ENCODE measurements around the gene FBN2. TPM values are rescaled to one million over a fixed set of nuclear protein-coding genes. Genes with fewer than 3 reads are reported as not detected.
"Not testable (repeated sequence)": the region's sequence is repeated elsewhere in the genome, so short reads cannot be mapped to it uniquely, and the experiment has no call there.

Gene FBN2
- total and polyA plus RNA-seq, 5 experiments from 2014 or later = 0.05 to 0.08 TPM; not detected in 3

DNA sequence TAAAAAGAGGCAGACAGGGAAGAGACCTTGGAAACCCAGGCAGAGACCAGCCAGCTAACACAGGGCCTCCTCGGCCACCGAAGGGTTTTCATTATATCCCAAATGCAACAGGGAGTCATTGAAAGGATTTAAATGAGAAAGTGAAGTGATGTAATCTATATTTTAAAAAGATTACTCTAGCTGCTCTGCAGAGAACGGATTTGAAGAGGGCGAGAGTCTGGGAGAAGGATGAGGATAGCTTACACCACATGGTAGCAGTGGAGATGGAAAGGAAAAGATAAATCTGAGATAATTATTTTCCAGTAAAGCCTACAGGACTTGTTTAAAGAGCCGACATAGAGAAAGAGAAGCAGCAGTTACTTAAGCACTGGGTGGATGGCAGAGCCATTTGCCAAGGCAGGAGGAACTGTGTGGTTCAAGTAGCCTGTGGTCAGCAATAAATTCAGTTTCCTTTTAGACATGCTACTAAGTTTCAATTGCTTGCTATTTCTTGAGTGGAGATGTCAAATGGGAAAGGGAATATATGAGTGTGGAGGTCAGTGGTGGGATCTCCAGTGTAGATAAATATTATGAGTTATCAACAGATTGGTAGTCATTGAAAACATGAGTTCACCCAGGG lies 9.3 kb downstream of the FBN2 start:
- DNase-seq (no peak), ATAC-seq (no peak)
- POLR2A ChIA-PET = no interaction called here
- Mint-ChIP-seq H3K27ac (no peak overlapping the region), H3K4me1 (no peaks in the 10 kb centered on the region), H3K36me3 (no peaks in the 10 kb centered on the region), H3K27me3 (peaks cover 1 to 22% (median 3%) of the 10 kb centered on the region in 5 donors), H3K9me3 (peaks cover 0 to 7% (median 0%) of the 10 kb centered on the region in 9 donors), H3K4me3 (no peak overlapping the region)

DNA sequence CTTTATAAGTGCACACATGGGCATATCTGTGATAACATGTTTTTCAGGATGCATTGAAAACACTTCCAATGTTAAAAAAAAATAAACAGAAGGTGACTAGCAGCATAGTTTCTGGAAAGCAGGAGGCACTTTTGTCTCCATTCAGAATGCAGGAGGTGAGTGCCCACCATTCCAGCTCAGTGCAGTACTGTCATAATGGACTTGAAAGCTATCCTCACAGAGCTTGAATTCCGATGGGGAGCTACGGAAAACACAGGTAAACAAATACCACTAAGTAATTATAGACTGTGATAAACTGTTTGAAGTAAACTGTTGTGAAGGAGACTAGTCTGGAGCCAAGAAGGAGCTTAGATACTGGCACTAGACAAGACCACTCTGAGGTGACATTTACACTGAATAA lies 9.9 kb downstream of the FBN2 start:
- Mint-ChIP-seq H3K4me1 (no peaks in the 10 kb centered on the region), H3K27me3 (peaks cover 0 to 23% (median 4%) of the 10 kb centered on the region in 5 donors), H3K36me3 (no peaks in the 10 kb centered on the region), H3K4me3 (no peak overlapping the region), H3K27ac (no peak overlapping the region), H3K9me3 (peaks cover 0 to 7% (median 0%) of the 10 kb centered on the region in 9 donors)
- ATAC-seq (no peak), DNase-seq (no peak)
- POLR2A ChIA-PET = no interaction called here

DNA sequence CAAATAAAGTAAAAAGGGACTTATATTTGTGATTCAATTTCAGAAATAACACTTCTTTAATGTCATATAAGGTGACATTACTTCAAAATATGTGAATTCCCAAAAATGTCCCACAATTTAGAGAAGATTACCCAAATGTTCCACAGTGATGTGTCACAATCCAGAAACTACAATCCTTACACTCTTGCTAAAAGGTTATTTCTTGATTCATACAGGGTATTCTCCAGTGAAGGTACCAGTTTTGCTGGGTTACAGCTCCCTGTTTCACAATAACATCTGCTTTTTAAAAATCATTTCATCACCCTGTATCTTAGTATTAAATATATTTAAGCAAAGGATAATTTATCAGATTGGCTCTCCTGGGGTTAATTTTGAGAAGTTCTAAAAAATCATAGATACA lies 11.0 kb downstream of the FBN2 start:
- H3K4me3 Mint-ChIP-seq = no peak overlapping the region
- peaks cover 0 to 23% (median 5%) of the 10 kb centered on the region in 5 donors for H3K27me3 Mint-ChIP-seq
- no peak for ATAC-seq
- H3K36me3 Mint-ChIP-seq = no peaks in the 10 kb centered on the region
- H3K4me1 Mint-ChIP-seq = peaks cover 0 to 3% (median 1%) of the 10 kb centered on the region in 4 donors
- POLR2A ChIA-PET = no interaction called here
- H3K9me3 Mint-ChIP-seq = peaks cover 0 to 7% (median 0%) of the 10 kb centered on the region in 9 donors
- no peak for DNase-seq
- no peak overlapping the region for H3K27ac Mint-ChIP-seq

DNA sequence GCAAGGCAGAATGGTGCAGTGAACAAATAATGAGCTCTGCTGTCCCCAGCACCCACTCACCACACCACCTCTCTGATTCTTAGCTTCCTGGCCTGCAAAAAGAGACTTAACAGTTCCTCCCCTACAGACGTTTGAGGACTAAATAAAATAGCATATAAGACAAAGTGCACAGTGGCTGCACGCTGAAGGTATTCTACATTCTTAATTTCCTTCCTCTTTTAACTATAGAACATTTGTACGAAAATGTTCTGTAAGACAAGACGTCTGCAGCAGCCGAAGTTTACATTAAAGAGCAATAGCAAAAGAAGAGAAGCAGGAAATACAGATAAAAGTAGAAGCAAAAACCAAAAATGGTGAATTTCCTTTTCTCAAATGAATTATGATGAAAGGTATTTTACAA lies 15.7 kb downstream of the FBN2 start:
- no peak for ATAC-seq
- Mint-ChIP-seq H3K27ac (no peak overlapping the region), H3K4me1 (peaks cover 0 to 5% (median 2%) of the 10 kb centered on the region in 4 donors), H3K4me3 (peak overlapping the region in 1 of 10 donors; percentile 11), H3K27me3 (peaks cover 0 to 12% (median 2%) of the 10 kb centered on the region in 5 donors), H3K36me3 (no peaks in the 10 kb centered on the region), H3K9me3 (peaks cover 0 to 2% (median 0%) of the 10 kb centered on the region in 9 donors)
- POLR2A ChIA-PET = no interaction called here
- DNase-seq = no peak

DNA sequence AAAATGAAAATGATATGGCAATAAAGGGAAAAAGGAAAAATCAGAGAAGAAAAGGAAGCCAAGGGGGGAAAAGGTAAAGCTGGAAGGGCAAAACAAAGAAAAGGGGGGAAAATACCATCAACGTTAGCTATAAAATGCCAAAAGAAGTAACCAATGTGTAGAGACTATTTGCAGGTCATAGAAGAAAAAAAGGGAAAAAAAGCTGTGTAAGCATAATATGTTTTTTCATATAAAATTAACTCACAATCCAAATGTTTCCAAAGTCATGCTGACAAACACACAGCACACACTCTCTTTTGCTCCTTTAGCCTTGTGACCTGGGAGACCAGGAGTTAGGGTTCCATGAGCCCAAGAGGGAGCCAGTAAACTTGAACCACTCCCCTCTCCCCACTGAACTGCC lies 18.2 kb downstream of the FBN2 start:
- Mint-ChIP-seq H3K27ac (no peak overlapping the region), H3K4me3 (no peak overlapping the region), H3K36me3 (no peaks in the 10 kb centered on the region), H3K4me1 (peaks cover 0 to 5% (median 2%) of the 10 kb centered on the region in 4 donors), H3K9me3 (peaks cover 0 to 2% (median 0%) of the 10 kb centered on the region in 9 donors), H3K27me3 (peaks cover 0 to 11% (median 2%) of the 10 kb centered on the region in 5 donors)
- ATAC-seq (no peak), DNase-seq (no peak)
- POLR2A ChIA-PET = no interaction called here

DNA sequence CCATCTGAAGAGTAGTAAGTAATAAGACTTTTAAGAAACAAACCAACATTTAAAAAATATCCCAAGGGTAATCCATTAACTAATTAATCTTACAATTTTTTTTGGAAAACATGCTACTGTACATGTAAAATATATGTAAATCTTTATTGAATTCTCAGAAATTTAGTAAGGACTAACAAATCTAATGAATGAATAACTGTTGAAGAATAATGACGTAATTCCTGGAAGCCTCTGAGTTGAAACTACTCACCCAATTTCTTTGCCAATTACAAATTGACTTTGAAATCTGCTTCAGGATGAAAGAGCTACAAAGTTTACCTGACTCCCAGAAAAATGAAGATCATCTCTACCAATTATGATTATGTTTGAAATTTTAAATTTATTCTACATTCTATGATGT lies 21.1 kb downstream of the FBN2 start:
- H3K9me3 Mint-ChIP-seq = peaks cover 0 to 3% (median 0%) of the 10 kb centered on the region in 9 donors
- DNase-seq (no peak), ATAC-seq (no peak)
- POLR2A ChIA-PET = no interaction called here
- no peak overlapping the region for H3K27ac Mint-ChIP-seq
- no peaks in the 10 kb centered on the region for H3K36me3 Mint-ChIP-seq
- H3K4me1 Mint-ChIP-seq = peaks cover 0 to 2% (median 0%) of the 10 kb centered on the region in 4 donors
- no peak overlapping the region for H3K4me3 Mint-ChIP-seq
- H3K27me3 Mint-ChIP-seq = peaks cover 0 to 4% (median 1%) of the 10 kb centered on the region in 5 donors

DNA sequence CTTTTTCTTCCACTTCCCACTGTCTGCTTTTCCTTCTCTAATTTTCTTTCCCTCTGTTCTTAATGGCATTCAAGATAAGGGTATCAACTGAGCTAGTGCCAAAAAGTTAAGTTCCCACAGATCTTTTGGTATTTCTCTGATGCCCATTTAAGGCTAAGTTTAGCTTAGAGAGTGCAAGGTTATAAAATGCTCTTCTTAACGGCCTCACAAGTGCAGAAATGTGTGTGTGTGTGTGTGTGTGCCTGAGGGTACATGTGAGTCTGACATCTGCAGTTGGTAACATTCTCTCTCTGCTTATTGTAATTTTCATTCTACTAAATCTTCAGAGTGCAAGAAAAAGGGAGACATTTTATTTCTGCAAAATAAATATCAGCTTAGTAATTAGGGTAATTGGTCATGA lies 24.2 kb downstream of the FBN2 start:
- Mint-ChIP-seq H3K4me3 (no peak overlapping the region), H3K27ac (no peak overlapping the region), H3K4me1 (no peaks in the 10 kb centered on the region), H3K36me3 (no peaks in the 10 kb centered on the region), H3K27me3 (peaks cover 0 to 5% (median 1%) of the 10 kb centered on the region in 5 donors), H3K9me3 (peaks cover 0 to 3% (median 0%) of the 10 kb centered on the region in 9 donors)
- ATAC-seq (no peak), DNase-seq (no peak)
- POLR2A ChIA-PET = no interaction called here

DNA sequence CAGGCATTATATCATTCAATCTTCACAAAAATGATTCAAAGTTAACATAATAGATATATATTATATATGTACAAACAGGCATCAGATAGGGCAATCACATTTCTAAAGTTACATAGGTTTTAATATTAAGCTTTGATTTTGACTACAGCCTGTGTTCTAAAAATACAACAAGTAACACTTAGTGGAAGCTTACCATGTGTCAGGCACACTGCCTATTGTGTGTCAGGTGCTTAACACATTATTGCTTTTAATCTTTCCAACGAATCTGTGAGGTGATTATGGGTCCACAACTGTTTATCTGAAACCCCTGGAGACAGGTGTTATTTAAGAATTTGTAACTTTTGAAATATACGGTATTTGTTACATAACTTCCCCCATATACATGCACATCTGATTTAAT lies 25.2 kb downstream of the FBN2 start:
- H3K9me3 Mint-ChIP-seq = peaks cover 0 to 8% (median 3%) of the 10 kb centered on the region in 9 donors
- no peaks in the 10 kb centered on the region for H3K4me1 Mint-ChIP-seq
- ATAC-seq (no peak), DNase-seq (no peak)
- peaks cover 0 to 6% (median 1%) of the 10 kb centered on the region in 5 donors for H3K27me3 Mint-ChIP-seq
- H3K27ac Mint-ChIP-seq = no peak overlapping the region
- no peak overlapping the region for H3K4me3 Mint-ChIP-seq
- POLR2A ChIA-PET = no interaction called here
- no peaks in the 10 kb centered on the region for H3K36me3 Mint-ChIP-seq

DNA sequence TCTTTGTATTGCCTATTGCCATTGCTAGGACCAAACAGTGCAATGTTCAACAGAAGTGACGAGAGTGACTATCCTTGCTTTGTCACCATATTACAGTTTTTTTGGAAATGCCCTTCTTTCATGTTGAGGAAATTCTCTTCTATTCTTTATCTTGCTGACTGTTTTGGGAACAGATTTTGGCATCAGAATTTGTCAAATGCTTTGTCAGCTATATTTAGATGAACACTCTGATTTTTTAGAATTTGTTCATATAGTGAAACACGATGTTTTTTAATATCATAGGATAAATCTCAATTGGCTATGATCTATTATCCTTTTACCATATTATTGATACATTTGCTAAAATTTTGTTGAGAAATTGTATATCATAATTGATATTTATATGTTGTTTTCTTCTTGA lies 31.4 kb downstream of the FBN2 start:
- Mint-ChIP-seq H3K36me3 (peaks cover 0 to 13% (median 0%) of the 10 kb centered on the region in 3 donors), H3K9me3 (peaks cover 0 to 38% (median 10%) of the 10 kb centered on the region in 9 donors), H3K27me3 (peaks cover 0 to 4% (median 0%) of the 10 kb centered on the region in 5 donors), H3K4me3 (no peak overlapping the region), H3K27ac (no peak overlapping the region), H3K4me1 (no peaks in the 10 kb centered on the region)
- POLR2A ChIA-PET = no interaction called here
- DNase-seq = no peak
- no peak for ATAC-seq

DNA sequence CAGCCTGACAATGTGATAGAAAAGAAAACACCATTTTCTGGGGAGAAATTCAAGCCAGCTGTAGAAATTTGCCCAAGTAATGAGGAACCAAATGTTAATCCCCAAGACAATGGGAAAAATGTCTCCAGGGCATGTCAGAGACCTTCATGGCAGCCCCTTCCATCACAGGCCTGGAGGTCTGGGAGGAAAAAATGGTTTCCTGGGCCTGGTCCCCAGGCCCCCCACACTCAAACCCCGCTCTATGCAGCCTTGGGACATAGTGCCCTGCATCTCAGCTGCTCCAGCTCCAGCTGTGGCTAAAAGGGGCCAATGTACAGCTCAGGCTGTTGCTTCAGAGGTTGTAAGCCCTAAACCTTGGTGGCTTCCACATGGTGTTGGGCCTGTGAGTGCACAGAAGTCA lies 34.3 kb downstream of the FBN2 start:
- POLR2A ChIA-PET, H3K27me3 Mint-ChIP-seq, H3K4me1 Mint-ChIP-seq, ATAC-seq, DNase-seq, H3K4me3 Mint-ChIP-seq, H3K27ac Mint-ChIP-seq: not testable (repeated sequence)
- Mint-ChIP-seq H3K36me3 (peaks cover 0 to 13% (median 0%) of the 10 kb centered on the region in 3 donors), H3K9me3 (peaks cover 0 to 38% (median 10%) of the 10 kb centered on the region in 9 donors)

DNA sequence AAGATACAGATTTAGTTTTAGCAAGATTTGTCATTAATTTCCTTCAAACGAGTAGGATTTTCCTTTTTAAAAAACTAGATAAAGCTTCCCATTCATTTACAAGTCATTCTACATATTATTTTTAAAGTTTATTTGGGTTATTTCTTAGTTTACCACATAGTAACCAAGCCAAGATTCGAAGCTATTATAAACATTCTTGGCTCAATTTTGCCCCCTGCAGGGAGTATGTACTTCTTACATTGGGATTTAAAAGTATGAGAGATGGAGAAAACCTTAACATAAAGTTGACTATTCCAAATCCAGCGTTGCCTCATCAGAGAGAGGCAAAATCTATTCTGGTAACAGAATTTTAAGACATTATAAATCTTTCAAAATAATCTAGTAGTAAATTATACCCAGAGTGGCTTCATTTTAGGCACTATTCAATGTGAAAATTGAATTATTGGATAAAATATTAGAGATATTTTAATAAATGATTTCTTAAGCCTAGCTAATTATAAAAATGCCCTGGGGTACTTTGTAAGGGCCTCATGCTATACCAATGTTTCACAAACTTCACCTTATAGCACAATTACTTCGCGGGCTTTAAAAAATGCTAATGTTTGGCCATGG lies 39.1 kb downstream of the FBN2 start:
- peaks cover 0 to 8% (median 0%) of the 10 kb centered on the region in 5 donors for H3K27me3 Mint-ChIP-seq
- DNase-seq (no peak), ATAC-seq (no peak)
- peaks cover 0 to 12% (median 0%) of the 10 kb centered on the region in 3 donors for H3K36me3 Mint-ChIP-seq
- no peak overlapping the region for H3K4me3 Mint-ChIP-seq
- H3K9me3 Mint-ChIP-seq = peaks cover 2 to 21% (median 11%) of the 10 kb centered on the region in 9 donors
- POLR2A ChIA-PET = no interaction called here
- H3K4me1 Mint-ChIP-seq = no peaks in the 10 kb centered on the region
- no peak overlapping the region for H3K27ac Mint-ChIP-seq

DNA sequence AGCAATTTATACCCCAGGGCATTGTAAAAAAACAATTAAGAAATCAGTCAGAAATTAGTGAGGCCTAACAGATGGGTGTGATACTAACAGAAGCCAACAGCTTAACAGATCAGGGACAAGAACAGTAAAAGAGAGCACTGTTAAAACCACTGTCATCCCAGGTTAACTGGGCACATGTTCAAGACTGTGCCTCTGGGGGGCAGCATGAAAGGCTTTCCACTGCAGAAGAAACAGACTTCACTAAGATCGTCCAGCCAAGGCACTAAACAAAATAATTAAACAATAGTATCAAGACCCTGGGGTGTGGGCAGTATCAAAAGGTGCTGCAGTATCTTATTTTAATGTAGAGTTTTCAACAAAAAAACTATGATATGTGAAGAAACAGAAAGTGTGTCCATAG lies 43.5 kb downstream of the FBN2 start:
- no peak overlapping the region for H3K27ac Mint-ChIP-seq
- H3K27me3 Mint-ChIP-seq = peaks cover 0 to 11% (median 0%) of the 10 kb centered on the region in 5 donors
- ATAC-seq (no peak), DNase-seq (no peak)
- POLR2A ChIA-PET = no interaction called here
- H3K36me3 Mint-ChIP-seq = peaks cover 0 to 6% (median 0%) of the 10 kb centered on the region in 3 donors
- peaks cover 0 to 20% (median 2%) of the 10 kb centered on the region in 9 donors for H3K9me3 Mint-ChIP-seq
- H3K4me3 Mint-ChIP-seq = no peak overlapping the region
- H3K4me1 Mint-ChIP-seq = no peaks in the 10 kb centered on the region

DNA sequence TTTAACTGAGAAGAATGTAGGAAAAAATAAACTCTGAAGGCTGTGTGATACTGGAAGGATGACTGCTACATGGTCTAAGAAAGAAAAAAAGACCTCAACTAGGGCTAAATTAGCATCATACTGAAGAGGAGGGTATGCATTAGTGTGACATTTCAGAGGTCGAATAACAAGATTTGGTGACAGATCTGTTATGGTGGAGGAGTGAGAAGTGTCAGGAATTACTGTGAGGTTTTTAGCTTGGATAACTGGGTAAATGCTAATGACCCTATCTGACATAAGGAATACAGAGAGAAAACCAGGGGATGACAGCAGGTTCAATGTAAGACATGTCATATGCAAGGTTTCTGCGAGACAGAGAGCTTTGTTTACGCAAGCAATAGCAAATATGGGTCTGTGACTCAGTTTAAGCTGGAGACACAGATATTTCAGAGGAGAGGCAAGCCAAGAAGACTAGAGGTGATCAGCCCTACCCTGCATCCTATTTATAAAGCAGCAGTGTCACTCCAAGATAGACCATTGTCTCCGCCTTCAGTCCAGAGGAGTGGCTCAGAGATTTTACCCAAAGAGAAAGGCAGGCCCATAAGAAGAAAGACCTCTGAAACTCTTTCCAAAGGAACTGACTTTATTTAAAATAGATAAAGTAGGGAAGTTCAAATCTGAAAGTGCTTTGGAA lies 44.3 kb downstream of the FBN2 start:
- Mint-ChIP-seq H3K27me3 (peaks cover 0 to 11% (median 0%) of the 10 kb centered on the region in 5 donors), H3K9me3 (peaks cover 0 to 20% (median 2%) of the 10 kb centered on the region in 9 donors), H3K36me3 (peaks cover 0 to 6% (median 0%) of the 10 kb centered on the region in 3 donors), H3K4me3 (no peak overlapping the region), H3K27ac (no peak overlapping the region), H3K4me1 (no peaks in the 10 kb centered on the region)
- no peak for DNase-seq
- no peak for ATAC-seq
- POLR2A ChIA-PET = no interaction called here
